SK-N-SH (cell line): ENCODE results near the gene ESRRG. TPM values are rescaled to one million over a fixed set of nuclear protein-coding genes. Genes with fewer than 3 reads are reported as not detected.

ENCODE experiments used
- CTCF ChIA-PET: fragments of 300-600, 350-600 bp; formaldehyde crosslinking; extraction: SDS; loops from one replicate; lab custom pipeline; 2021; lab: Yijun Ruan, JAX
- POLR2A ChIA-PET: fragments of 350-600 bp; sonication (Branson Sonifier 250); formaldehyde crosslinking; extraction: SDS; loops from one replicate; lab custom pipeline; 2020; ENCODE audit warnings: antibody characterized with exemption, inconsistent platforms; lab: Yijun Ruan, JAX
- DNase-seq: peaks from one replicate; pipeline ENCODE4 v3.0.0; 2012
- H2AFZ ChIP-seq: fragments of 200-600 bp; sonication (generic); 2 replicates; pipeline ENCODE4 v1.8.1; 2016; ENCODE audit warnings: antibody characterized with exemption, mild to moderate bottlenecking, low read depth
- H3F3A ChIP-seq: fragments of 200-600 bp; sonication (generic); replicated peaks from 2 replicates; pipeline ENCODE3; 2016; ENCODE audit warnings: antibody characterized with exemption, mild to moderate bottlenecking; ENCODE audit not compliant: insufficient read depth
- H3K27ac ChIP-seq, 2 experiments: fragments of 200-500 bp in 1 of 2; fragments of 200-600 bp in 1 of 2; sonication (Bioruptor generic) in 1 of 2; sonication (generic), shearing (Covaris generic) in 1 of 2; 2 replicates each; pipeline versions ENCODE4 v1.5.1 to v1.6.1; 2014 to 2016; ENCODE audit warnings: low read depth in 2 of 2, inconsistent platforms in 1 of 2, low read length in 1 of 2, mild to moderate bottlenecking in 1 of 2, mixed read lengths in 1 of 2
- H3K27me3 ChIP-seq: fragments of 200-600 bp; sonication (generic), shearing (Covaris generic); 2 replicates; pipeline ENCODE4 v1.6.1; 2016; ENCODE audit warnings: mixed run types; ENCODE audit not compliant: insufficient read depth
- H3K36me3 ChIP-seq, 2 experiments: fragments of 200-500 bp in 1 of 2; fragments of 200-600 bp in 1 of 2; sonication (Bioruptor generic) in 1 of 2; sonication (generic) in 1 of 2; replicated peaks in 1 of 2; 2 replicates each; pipeline versions ENCODE3 to v1.5.1; 2014 to 2016; ENCODE audit warnings: low read length in 1 of 2, mild to moderate bottlenecking in 1 of 2; ENCODE audit not compliant: insufficient read depth in 2 of 2, control insufficient read depth in 1 of 2
- H3K4me1 ChIP-seq, 2 experiments: fragments of 200-500 bp in 1 of 2; fragments of 200-600 bp in 1 of 2; sonication (Bioruptor generic) in 1 of 2; sonication (generic), shearing (Covaris generic) in 1 of 2; 2 replicates each; pipeline versions ENCODE4 v1.5.1 to v1.6.1; 2014 to 2016; ENCODE audit warnings: low read depth in 1 of 2, low read length in 1 of 2, mixed run types in 1 of 2; ENCODE audit not compliant: insufficient read depth in 2 of 2, control insufficient read depth in 1 of 2
- H3K4me2 ChIP-seq: fragments of 200-600 bp; sonication (generic), shearing (Covaris generic); 2 replicates; pipeline ENCODE4 v1.6.1; 2017; ENCODE audit warnings: mixed run types
- H3K4me3 ChIP-seq, 2 experiments: fragments of 200-500 bp in 1 of 2; fragments of 200-600 bp in 1 of 2; sonication (Bioruptor generic) in 1 of 2; sonication (generic), shearing (Covaris generic) in 1 of 2; 2 replicates each; pipeline versions ENCODE4 v1.5.1 to v1.8.1; 2014 to 2016; ENCODE audit warnings: low read depth in 2 of 2, inconsistent platforms in 1 of 2, low read length in 1 of 2, mild to moderate bottlenecking in 1 of 2, mixed read lengths in 1 of 2, moderate library complexity in 1 of 2
- H3K79me2 ChIP-seq: fragments of 200-600 bp; sonication (generic); 2 replicates; pipeline ENCODE4 v1.8.1; 2017; ENCODE audit warnings: mild to moderate bottlenecking; ENCODE audit not compliant: insufficient read depth
- H3K9ac ChIP-seq: fragments of 200-600 bp; sonication (generic); 2 replicates; pipeline ENCODE4 v1.6.1; 2017; ENCODE audit warnings: mixed run types
- H3K9me2 ChIP-seq: fragments of 200-600 bp; sonication (generic); 2 replicates; pipeline ENCODE4 v1.6.1; 2017; ENCODE audit warnings: mixed run types
- H3K9me3 ChIP-seq: fragments of 200-600 bp; sonication (generic); 2 replicates; pipeline ENCODE4 v1.6.1; 2017; ENCODE audit warnings: mixed run types, mild to moderate bottlenecking, moderate library complexity
- H4K20me1 ChIP-seq: fragments of 200-600 bp; sonication (generic); 2 replicates; pipeline ENCODE4 v1.6.1; 2017; ENCODE audit warnings: mild to moderate bottlenecking, mixed run types; ENCODE audit not compliant: insufficient read depth
- EZH2phosphoT487 ChIP-seq: fragments of 200-600 bp; sonication (generic); IDR thresholded peaks from 2 replicates; pipeline ENCODE4 v1.6.1; 2017; ENCODE audit warnings: low read depth, mixed run types, mild to moderate bottlenecking, antibody characterized with exemption, moderate library complexity, borderline replicate concordance
- FOSL2 ChIP-seq: IDR thresholded peaks from 2 replicates; pipeline ENCODE4 v1.4.0; 2012; ENCODE audit warnings: low read depth, mild to moderate bottlenecking, moderate library complexity, borderline replicate concordance
- FOXM1 ChIP-seq: IDR thresholded peaks from 2 replicates; pipeline ENCODE4 v1.4.0; 2012; ENCODE audit warnings: low read depth, mild to moderate bottlenecking
- NRF1 ChIP-seq: IDR thresholded peaks from 2 replicates; pipeline ENCODE4 v1.6.1; 2012; ENCODE audit warnings: low read depth, mild to moderate bottlenecking, low read length
- RAD21 ChIP-seq: IDR thresholded peaks from 2 replicates; pipeline ENCODE4 v1.6.1; 2012; ENCODE audit warnings: mild to moderate bottlenecking, low read length
- SMC3 ChIP-seq: IDR thresholded peaks from 2 replicates; pipeline ENCODE4 v1.6.1; 2012; ENCODE audit warnings: low read depth, low read length, improper control_type of control experiment
- WGBS: methylation state at CpG from one replicate; pipeline ENCODE4 v1.1.6; 2017; ENCODE audit warnings: low lambda C conversion rate; 5-methylcytosine and 5-hydroxymethylcytosine counted together
- polyA plus RNA-seq, 3 experiments: library from polyadenylated mRNA; depleted of rRNA; stranded (reverse); fragments of >200 nt; gene quantifications; 2 replicates each; pipeline ENCODE4 v1.2.3, GENCODE V29; 2012
- TF ChIP-seq, protein P1 (sequence below): IDR thresholded peaks from 2 replicates; pipeline ENCODE4 v1.6.1; 2012; ENCODE audit warnings: mild to moderate bottlenecking, low read depth, low read length, moderate library complexity
- TF ChIP-seq, protein P2 (sequence below): IDR thresholded peaks from 2 replicates; pipeline ENCODE4 v1.4.0; 2012; ENCODE audit warnings: low read depth
- TF ChIP-seq, protein P3 (sequence below): fragments of 150-350 bp; IDR thresholded peaks from 2 replicates; pipeline ENCODE4 v1.6.1; 2017; ENCODE audit warnings: antibody characterized with exemption, low read length, low read depth, borderline replicate concordance
- TF ChIP-seq, protein P4 (sequence below): fragments of 200-600 bp; sonication (generic); IDR thresholded peaks from 2 replicates; pipeline ENCODE4 v1.6.1; 2017; ENCODE audit warnings: antibody characterized with exemption, mild to moderate bottlenecking, moderate library complexity

Gene ESRRG
- polyA plus RNA-seq, 1 of the 3 experiments (the other 2 are of a cell fraction), result 0.26 TPM

DNA sequence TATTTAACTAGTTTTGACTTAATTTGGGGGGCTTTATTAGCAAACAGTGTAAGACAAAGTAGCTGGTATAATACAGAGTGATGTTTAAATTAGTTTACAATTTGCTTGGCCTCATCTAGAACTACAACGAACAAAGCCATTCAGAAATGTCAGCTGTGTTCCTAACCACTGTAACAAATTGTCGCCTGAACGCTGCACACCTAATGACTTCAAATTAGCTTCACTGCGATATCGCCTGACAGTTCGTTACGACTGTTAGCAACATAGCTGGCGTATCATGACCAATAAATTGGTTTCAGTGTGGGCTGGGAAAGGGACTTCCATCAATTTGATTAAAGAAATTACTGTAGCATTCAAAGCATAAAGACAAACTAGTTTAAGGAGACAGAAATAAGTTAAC, 160.1 kb downstream of the ESRRG start:
- H3K27me3 ChIP-seq, result no peaks in the 10 kb centered on the region
- no peak overlapping the region for H3K4me3 ChIP-seq
- H3K9me2 ChIP-seq, result no peaks in the 10 kb centered on the region
- CTCF ChIA-PET, result interaction anchor here (0.6 to 1.1 kb wide), 5 partner anchors 29 to 341 kb away, joined by 3 to 4 read pairs (median 3); partner anchors contain the start of gene ESRRG
- H4K20me1 ChIP-seq, result no peaks in the 10 kb centered on the region
- no peak overlapping the region for H2AFZ ChIP-seq
- no peaks in the 10 kb centered on the region for H3F3A ChIP-seq
- POLR2A ChIA-PET, result no interaction called here
- H3K4me2 ChIP-seq, result no peak overlapping the region
- WGBS, result 89% methylated on average over 8 of the region's 8 CpGs
- H3K36me3 ChIP-seq, result no peaks in the 10 kb centered on the region
- H3K4me1 ChIP-seq, result peaks cover 0 to 2% of the 10 kb centered on the region in 2 experiments; a peak in 2 of 4 replicates
- no peak for TF ChIP-seq FOSL2
- no peak for TF ChIP-seq FOXM1
- no peak for TF ChIP-seq EZH2phosphoT487
- TF ChIP-seq, protein P1, sequence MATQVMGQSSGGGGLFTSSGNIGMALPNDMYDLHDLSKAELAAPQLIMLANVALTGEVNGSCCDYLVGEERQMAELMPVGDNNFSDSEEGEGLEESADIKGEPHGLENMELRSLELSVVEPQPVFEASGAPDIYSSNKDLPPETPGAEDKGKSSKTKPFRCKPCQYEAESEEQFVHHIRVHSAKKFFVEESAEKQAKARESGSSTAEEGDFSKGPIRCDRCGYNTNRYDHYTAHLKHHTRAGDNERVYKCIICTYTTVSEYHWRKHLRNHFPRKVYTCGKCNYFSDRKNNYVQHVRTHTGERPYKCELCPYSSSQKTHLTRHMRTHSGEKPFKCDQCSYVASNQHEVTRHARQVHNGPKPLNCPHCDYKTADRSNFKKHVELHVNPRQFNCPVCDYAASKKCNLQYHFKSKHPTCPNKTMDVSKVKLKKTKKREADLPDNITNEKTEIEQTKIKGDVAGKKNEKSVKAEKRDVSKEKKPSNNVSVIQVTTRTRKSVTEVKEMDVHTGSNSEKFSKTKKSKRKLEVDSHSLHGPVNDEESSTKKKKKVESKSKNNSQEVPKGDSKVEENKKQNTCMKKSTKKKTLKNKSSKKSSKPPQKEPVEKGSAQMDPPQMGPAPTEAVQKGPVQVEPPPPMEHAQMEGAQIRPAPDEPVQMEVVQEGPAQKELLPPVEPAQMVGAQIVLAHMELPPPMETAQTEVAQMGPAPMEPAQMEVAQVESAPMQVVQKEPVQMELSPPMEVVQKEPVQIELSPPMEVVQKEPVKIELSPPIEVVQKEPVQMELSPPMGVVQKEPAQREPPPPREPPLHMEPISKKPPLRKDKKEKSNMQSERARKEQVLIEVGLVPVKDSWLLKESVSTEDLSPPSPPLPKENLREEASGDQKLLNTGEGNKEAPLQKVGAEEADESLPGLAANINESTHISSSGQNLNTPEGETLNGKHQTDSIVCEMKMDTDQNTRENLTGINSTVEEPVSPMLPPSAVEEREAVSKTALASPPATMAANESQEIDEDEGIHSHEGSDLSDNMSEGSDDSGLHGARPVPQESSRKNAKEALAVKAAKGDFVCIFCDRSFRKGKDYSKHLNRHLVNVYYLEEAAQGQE, result no peak
- TF ChIP-seq NRF1, result no peak
- TF ChIP-seq, protein P2, sequence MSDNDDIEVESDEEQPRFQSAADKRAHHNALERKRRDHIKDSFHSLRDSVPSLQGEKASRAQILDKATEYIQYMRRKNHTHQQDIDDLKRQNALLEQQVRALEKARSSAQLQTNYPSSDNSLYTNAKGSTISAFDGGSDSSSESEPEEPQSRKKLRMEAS, result no peak
- no peak overlapping the region for H3K9ac ChIP-seq
- no peaks in the 10 kb centered on the region for H3K79me2 ChIP-seq
- no peak overlapping the region; a peak in 1 of 4 replicates for H3K27ac ChIP-seq
- no peak for DNase-seq
- no peaks in the 10 kb centered on the region for H3K9me3 ChIP-seq

DNA sequence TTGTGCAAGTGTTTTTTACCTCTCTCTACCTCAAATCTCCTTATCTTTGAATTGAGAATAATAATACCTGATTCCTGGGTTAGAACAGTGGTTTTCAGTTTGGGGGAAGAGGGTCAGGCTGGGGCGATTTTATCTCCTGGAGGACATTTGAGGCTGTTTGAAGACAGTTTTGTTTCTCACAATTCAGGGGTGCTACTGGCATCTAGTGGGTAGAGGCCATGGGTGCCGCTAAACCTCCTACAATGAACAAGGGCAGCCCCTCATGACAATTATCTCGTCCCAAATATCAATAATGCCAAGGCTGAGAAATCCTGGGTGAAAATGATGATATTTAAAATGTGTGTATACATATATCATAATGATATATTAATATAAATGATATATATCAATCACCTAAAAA, 160.8 kb downstream of the ESRRG start:
- Histone ChIP-seq H3K27me3 (no peaks in the 10 kb centered on the region), H3K27ac (peak overlapping the region in 1 of 2 experiments; percentile 53; a peak in 1 of 4 replicates), H2AFZ (no peak overlapping the region), H3F3A (no peaks in the 10 kb centered on the region), H3K36me3 (no peaks in the 10 kb centered on the region), H3K9me3 (no peaks in the 10 kb centered on the region), H3K9ac (no peak overlapping the region), H3K4me3 (no peak overlapping the region), H3K4me1 (peaks cover 0 to 2% of the 10 kb centered on the region in 2 experiments; a peak in 2 of 4 replicates), H3K9me2 (no peaks in the 10 kb centered on the region), H3K79me2 (no peaks in the 10 kb centered on the region), H3K4me2 (no peak overlapping the region), H4K20me1 (no peaks in the 10 kb centered on the region)
- TF ChIP-seq RAD21 (peak; percentile 66), SMC3 (peak; percentile 41)
- TF ChIP-seq, protein P3, sequence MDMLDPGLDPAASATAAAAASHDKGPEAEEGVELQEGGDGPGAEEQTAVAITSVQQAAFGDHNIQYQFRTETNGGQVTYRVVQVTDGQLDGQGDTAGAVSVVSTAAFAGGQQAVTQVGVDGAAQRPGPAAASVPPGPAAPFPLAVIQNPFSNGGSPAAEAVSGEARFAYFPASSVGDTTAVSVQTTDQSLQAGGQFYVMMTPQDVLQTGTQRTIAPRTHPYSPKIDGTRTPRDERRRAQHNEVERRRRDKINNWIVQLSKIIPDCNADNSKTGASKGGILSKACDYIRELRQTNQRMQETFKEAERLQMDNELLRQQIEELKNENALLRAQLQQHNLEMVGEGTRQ, result no peak
- TF ChIP-seq, protein P4, sequence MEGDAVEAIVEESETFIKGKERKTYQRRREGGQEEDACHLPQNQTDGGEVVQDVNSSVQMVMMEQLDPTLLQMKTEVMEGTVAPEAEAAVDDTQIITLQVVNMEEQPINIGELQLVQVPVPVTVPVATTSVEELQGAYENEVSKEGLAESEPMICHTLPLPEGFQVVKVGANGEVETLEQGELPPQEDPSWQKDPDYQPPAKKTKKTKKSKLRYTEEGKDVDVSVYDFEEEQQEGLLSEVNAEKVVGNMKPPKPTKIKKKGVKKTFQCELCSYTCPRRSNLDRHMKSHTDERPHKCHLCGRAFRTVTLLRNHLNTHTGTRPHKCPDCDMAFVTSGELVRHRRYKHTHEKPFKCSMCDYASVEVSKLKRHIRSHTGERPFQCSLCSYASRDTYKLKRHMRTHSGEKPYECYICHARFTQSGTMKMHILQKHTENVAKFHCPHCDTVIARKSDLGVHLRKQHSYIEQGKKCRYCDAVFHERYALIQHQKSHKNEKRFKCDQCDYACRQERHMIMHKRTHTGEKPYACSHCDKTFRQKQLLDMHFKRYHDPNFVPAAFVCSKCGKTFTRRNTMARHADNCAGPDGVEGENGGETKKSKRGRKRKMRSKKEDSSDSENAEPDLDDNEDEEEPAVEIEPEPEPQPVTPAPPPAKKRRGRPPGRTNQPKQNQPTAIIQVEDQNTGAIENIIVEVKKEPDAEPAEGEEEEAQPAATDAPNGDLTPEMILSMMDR, result peak; percentile 40
- 53% methylated on average over 3 of the region's 3 CpGs for WGBS
- no peak for DNase-seq
- ChIA-PET CTCF (interaction anchor here (0.6 to 1.0 kb wide), 4 partner anchors 26 to 341 kb away, joined by 3 to 4 read pairs (median 3); partner anchors contain the start of gene ESRRG), POLR2A (no interaction called here)
